Nephron (organoid): ENCODE results near the gene METRN.

ENCODE experiments used
- H3K27ac Mint-ChIP-seq, 3 experiments: 2 replicates each; pipeline ENCODE4 v1.8.0; 2020; ENCODE audit warnings: mixed read lengths in 3 of 3, mild to moderate bottlenecking in 2 of 3, moderate library complexity in 1 of 3
- H3K27me3 Mint-ChIP-seq: 2 replicates; pipeline ENCODE4 v1.8.0; 2021; ENCODE audit warnings: low read depth, mild to moderate bottlenecking, moderate library complexity, mixed read lengths
- H3K36me3 Mint-ChIP-seq: 2 replicates; pipeline ENCODE4 v1.8.0; 2020; ENCODE audit warnings: low read depth, mixed read lengths
- H3K4me1 Mint-ChIP-seq: 2 replicates; pipeline ENCODE4 v1.8.0; 2020; ENCODE audit warnings: mixed read lengths
- H3K4me3 Mint-ChIP-seq, 3 experiments: 2 replicates each; pipeline ENCODE4 v1.8.0; 2020; ENCODE audit warnings: mild to moderate bottlenecking in 3 of 3, mixed read lengths in 3 of 3, moderate library complexity in 2 of 3
- H3K9me3 Mint-ChIP-seq: 2 replicates; pipeline ENCODE4 v1.8.0; 2020; ENCODE audit warnings: mixed read lengths
- CTCF ChIP-seq, 3 experiments: fragments of 200-600 bp; sonication (generic); IDR thresholded peaks; one replicate each; pipeline ENCODE4 v1.5.0; 2021; ENCODE audit warnings: antibody characterized with exemption in 3 of 3; ENCODE audit not compliant: unreplicated experiment in 3 of 3

Gene METRN

GRCh38 chr16:684071-684794 is 30.7 kb upstream of the METRN start, which contains the start of gene JMJD8:
Gene JMJD8 (minus strand): TSS chr16:684334. CDS start chr16:684319, 15 bp downstream.
- Mint-ChIP-seq H3K27ac (no peak within 1 kb of the TSS), H3K4me3 (peak within 1 kb of the TSS; percentile 81 to 85 (median 83)), H3K36me3 (no peaks in the 10 kb centered on the region), H3K9me3 (no peaks in the 10 kb centered on the region), H3K27me3 (no peaks in the 10 kb centered on the region), H3K4me1 (peaks cover 4% of the 10 kb centered on the region)
- TF ChIP-seq CTCF (IDR thresholded peaks at IDR 0.05; ENCODE audit: unreplicated experiment in 3 of 3) = no peak

- Mint-ChIP-seq H3K27me3 (peaks cover 1% of the 10 kb centered on the region), H3K9me3 (no peaks in the 10 kb centered on the region), H3K4me1 (peaks cover 6% of the 10 kb centered on the region), H3K36me3 (no peaks in the 10 kb centered on the region), H3K27ac (no peak overlapping the region), H3K4me3 (peak overlapping the region in 1 of 3 experiments; percentile 23)
- no peak for TF ChIP-seq CTCF (IDR thresholded peaks at IDR 0.05; ENCODE audit: unreplicated experiment in 3 of 3)
Measured at GRCh38 chr16:684961-685696, 29.8 kb upstream of the METRN start.

- Mint-ChIP-seq H3K4me3 (peak overlapping the region; percentile 59 to 75 (median 66)), H3K27me3 (peaks cover 10% of the 10 kb centered on the region), H3K27ac (peak overlapping the region in 1 of 3 experiments; percentile 20), H3K4me1 (peaks cover 9% of the 10 kb centered on the region), H3K9me3 (no peaks in the 10 kb centered on the region), H3K36me3 (no peaks in the 10 kb centered on the region)
- peak; percentile 17 to 41 (median 28) for TF ChIP-seq CTCF (IDR thresholded peaks at IDR 0.05; ENCODE audit: unreplicated experiment in 3 of 3)
Measured at GRCh38 chr16:685967-686366, 29.0 kb upstream of the METRN start.

GRCh38 chr16:686459-687260 is 28.3 kb upstream of the METRN start:
- H3K4me1 Mint-ChIP-seq = peaks cover 9% of the 10 kb centered on the region
- TF ChIP-seq CTCF (IDR thresholded peaks at IDR 0.05; ENCODE audit: unreplicated experiment in 3 of 3) = no peak
- peak overlapping the region; percentile 13 to 75 (median 66) for H3K4me3 Mint-ChIP-seq
- no peaks in the 10 kb centered on the region for H3K36me3 Mint-ChIP-seq
- H3K27me3 Mint-ChIP-seq = peaks cover 17% of the 10 kb centered on the region
- no peaks in the 10 kb centered on the region for H3K9me3 Mint-ChIP-seq
- no peak overlapping the region for H3K27ac Mint-ChIP-seq

GRCh38 chr16:687499-687898 is 27.4 kb upstream of the METRN start:
- peak overlapping the region; percentile 24 to 48 (median 37) for H3K4me3 Mint-ChIP-seq
- no peak for TF ChIP-seq CTCF (IDR thresholded peaks at IDR 0.05; ENCODE audit: unreplicated experiment in 3 of 3)
- H3K36me3 Mint-ChIP-seq = no peaks in the 10 kb centered on the region
- peaks cover 12% of the 10 kb centered on the region for H3K4me1 Mint-ChIP-seq
- peaks cover 25% of the 10 kb centered on the region for H3K27me3 Mint-ChIP-seq
- H3K9me3 Mint-ChIP-seq = no peaks in the 10 kb centered on the region
- no peak overlapping the region for H3K27ac Mint-ChIP-seq
